ENCODE measurements around the gene HDAC4.

- no peak for TF ChIP-seq CTCF (IDR thresholded peaks at IDR 0.05; ENCODE audit: insufficient read depth, low read length, poor library complexity, severe bottlenecking)
- TF ChIP-seq EZH2phosphoT487 (conservative IDR thresholded peaks at IDR 0.05; ENCODE audit: low read length) = no peak
These were observed 388.6 kb downstream of the HDAC4 start for GRCh38 chr2:239012228-239012627.
